LNCAP (cell line): ENCODE data around the gene JCAD.

Source experiments
- CTCF ChIP-seq: fragments of 450-650 bp; IDR thresholded peaks from 2 replicates; pipeline ENCODE4 v1.5.1; 2017; ENCODE audit warnings: mild to moderate bottlenecking

The JCAD gene

DNA sequence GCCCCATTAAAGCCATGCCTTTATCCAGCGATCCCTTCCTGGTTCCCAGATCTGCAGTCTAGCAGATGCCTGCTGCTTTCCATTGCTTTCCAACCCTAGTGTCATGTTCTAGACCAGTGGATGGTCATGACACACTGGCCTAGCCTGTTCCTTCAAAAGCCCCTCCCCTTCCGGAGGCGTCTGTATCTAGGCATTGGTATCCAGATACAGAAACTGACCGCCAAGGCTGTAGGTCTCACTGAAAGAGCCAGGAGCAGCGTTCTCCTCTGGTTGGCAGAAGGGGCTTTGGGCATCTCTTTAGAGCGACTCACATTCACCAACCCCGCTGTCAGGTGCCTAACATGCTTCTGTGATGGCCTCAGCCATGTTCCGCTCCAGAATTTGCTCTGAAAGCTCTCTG, 22.6 kb downstream of the JCAD start:
- no peak for TF ChIP-seq CTCF

GRCh38 chr10:30036341-30036740, 23.0 kb downstream of the JCAD start:
- TF ChIP-seq CTCF, result no peak

GRCh38 chr10:30034433-30035137, 24.8 kb downstream of the JCAD start:
- no peak for TF ChIP-seq CTCF

DNA sequence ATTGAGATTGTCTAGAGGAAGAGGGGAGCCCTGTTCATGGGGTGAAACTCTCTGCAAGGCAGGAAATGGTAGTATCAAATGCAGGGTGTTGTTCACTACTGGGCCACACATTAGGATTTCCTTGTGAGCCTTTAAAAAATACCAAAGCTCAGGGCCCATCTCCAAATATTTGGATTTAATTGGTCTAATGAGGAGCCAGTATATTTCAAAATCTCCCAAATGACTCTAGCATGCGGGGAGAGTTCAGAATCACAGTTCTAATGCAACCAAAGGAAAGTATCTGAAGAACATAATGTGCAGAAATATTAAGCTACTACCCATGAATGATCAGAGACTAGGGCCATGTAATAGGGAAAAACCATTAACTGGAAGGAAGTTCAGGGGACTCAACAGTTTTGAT, 27.3 kb downstream of the JCAD start:
- no peak for TF ChIP-seq CTCF

- no peak for TF ChIP-seq CTCF
Measured at GRCh38 chr10:30029872-30030256, 29.5 kb downstream of the JCAD start.

DNA sequence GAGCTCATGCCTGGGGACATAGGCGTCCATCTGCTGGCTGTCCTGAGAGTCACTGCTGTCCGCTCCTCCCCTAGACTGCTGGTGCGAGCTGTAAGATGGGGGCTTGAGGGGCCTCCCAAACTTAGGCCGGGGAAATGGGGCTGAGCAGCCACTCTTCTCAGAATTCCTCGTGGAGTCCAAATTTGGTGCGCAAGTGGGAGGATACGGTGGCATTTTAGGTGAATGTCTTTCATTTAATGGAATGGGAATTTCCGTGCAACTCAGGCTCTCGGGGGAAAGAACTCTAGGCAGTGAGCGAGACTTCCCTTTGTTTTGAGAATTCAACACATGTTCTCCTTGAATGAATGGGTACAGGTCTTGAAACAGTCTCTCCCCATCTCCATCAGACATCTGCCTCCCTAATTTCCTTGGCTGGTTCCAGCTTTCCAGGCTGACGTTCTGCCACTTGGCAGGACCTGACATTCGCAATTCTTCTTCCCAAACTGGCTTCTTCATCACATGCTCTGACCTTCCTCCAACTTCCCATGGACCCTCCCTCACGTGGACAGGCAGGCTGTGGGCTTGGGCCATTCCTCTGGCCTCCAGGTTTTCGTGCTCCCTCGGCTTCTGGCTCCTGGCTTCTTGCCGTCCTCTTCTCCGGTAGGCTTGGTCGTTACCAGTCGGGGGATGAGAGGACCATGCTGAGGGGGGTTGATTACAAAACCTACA, 30.1 kb downstream of the JCAD start:
- no peak for TF ChIP-seq CTCF

DNA sequence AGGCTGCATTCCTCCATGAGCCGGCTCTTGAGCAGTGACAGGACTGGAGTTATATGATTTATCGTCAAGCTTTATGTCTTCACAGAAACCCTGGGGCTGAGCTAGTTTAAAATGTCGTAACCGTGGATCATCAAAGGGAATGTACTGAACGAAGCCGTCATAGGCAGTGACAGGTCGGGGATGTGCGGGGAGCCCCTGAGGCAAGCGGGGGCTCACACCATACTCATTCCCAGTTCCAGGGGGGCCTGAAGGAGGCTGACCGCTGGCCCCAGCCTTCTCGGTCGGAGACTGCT, 30.7 kb downstream of the JCAD start:
- TF ChIP-seq CTCF, result no peak
